ENCODE measurements around the gene RPL36. TPM values are rescaled to one million over a fixed set of nuclear protein-coding genes. Genes with fewer than 3 reads are reported as not detected.
"Not testable (repeated sequence)": the region's sequence is repeated elsewhere in the genome, so short reads cannot be mapped to it uniquely, and the experiment has no call there.

The RPL36 gene
- polyA plus RNA-seq, 3 donors, result 1,118 to 1,631 (median 1,215) TPM

- WGBS, 3 donors, result 0 to 1% (median 1%) methylated on average over 36 to 58 of the region's 58 CpGs
- H3K27ac ChIP-seq (ENCODE audit: low read depth, low read length), result peak overlapping the region; percentile 91
These were observed 29.3 kb downstream of the RPL36 start for GRCh38 chr19:5719274-5719960.

- H3K27ac ChIP-seq (ENCODE audit: low read depth, low read length), result peak within 1 kb of the TSS; percentile 91
- WGBS, 3 donors, result 0% methylated on average over 89 to 90 of the region's 90 CpGs
These were observed 30.1 kb downstream of the RPL36 start, which contains the start of the genes CATSPERD and LONP1 for GRCh38 chr19:5719961-5720790. TSS of gene CATSPERD (plus strand) at chr19:5720637. CDS start at chr19:5720738, 101 bp downstream. TSS of gene LONP1 (minus strand) at chr19:5720146. CDS start at chr19:5720132, 14 bp downstream.

GRCh38 chr19:5727453-5728050, 37.5 kb downstream of the RPL36 start:
- no peak overlapping the region for H3K27ac ChIP-seq (ENCODE audit: low read depth, low read length)
- 94 to 97% (median 96%) methylated on average over 4 of the region's 4 CpGs for WGBS, 3 donors

- H3K27ac ChIP-seq (ENCODE audit: low read depth, low read length), result not testable (repeated sequence)
- 68 to 86% (median 84%) methylated on average over 2 of the region's 2 CpGs for WGBS, 3 donors
These were observed 43.1 kb downstream of the RPL36 start for GRCh38 chr19:5733172-5733571.

- 74 to 85% (median 77%) methylated on average over 8 of the region's 8 CpGs for WGBS, 3 donors
- no peak overlapping the region for H3K27ac ChIP-seq (ENCODE audit: low read depth, low read length)
These were observed 48.3 kb downstream of the RPL36 start for GRCh38 chr19:5738423-5738822.

Other genes with a start within 250 kb of the RPL36 start
- gene ZNRF4, start 234.9 kb upstream of the RPL36 start, polyA plus RNA-seq, result not detected
- gene TINCR, start 122.3 kb upstream of the RPL36 start, polyA plus RNA-seq, result 1 to 10 TPM in 1 of 3 donors, under 1 TPM in 2; 0.23 to 2.6 (median 0.36) TPM
- gene SAFB2, start 67.5 kb upstream of the RPL36 start, polyA plus RNA-seq, result 10 to 100 TPM; 35.0 to 48.0 (median 35.4) TPM
- gene SAFB, start 67.2 kb upstream of the RPL36 start, polyA plus RNA-seq, result 10 to 100 TPM; 34.3 to 49.7 (median 46.9) TPM
- gene MICOS13, start 9.8 kb upstream of the RPL36 start, polyA plus RNA-seq, result 100 to 1,000 TPM in 1 of 3 donors, 10 to 100 TPM in 2; 53.6 to 120 (median 96.2) TPM
- 1 to 10 TPM; 5.4 to 7.5 (median 6.5) TPM for gene HSD11B1L, start 9.3 kb upstream of the RPL36 start, polyA plus RNA-seq
- gene LONP1, start 29.9 kb downstream of the RPL36 start, polyA plus RNA-seq, result 10 to 100 TPM; 40.7 to 67.1 (median 45.2) TPM
- not detected for gene CATSPERD, start 30.3 kb downstream of the RPL36 start, polyA plus RNA-seq
- 1 to 10 TPM in 2 of 3 donors, under 1 TPM in 1; 0.79 to 2.7 (median 2.1) TPM for gene PRR22, start 94.5 kb downstream of the RPL36 start, polyA plus RNA-seq
- gene DUS3L, start 100.9 kb downstream of the RPL36 start, polyA plus RNA-seq, result 10 to 100 TPM; 16.0 to 44.0 (median 29.3) TPM
- gene NRTN, start 114.8 kb downstream of the RPL36 start, polyA plus RNA-seq, result 10 to 100 TPM in 1 of 3 donors, under 1 TPM in 2; 0.22 to 10.4 (median 0.67) TPM
- gene FUT6, start 149.4 kb downstream of the RPL36 start, polyA plus RNA-seq, result 1 to 10 TPM in 1 of 3 donors, under 1 TPM in 1, not detected in 1; 0.10 to 2.5 TPM
- 1 to 10 TPM in 1 of 3 donors, under 1 TPM in 2; 0.11 to 2.6 (median 0.83) TPM for gene FUT3, start 161.2 kb downstream of the RPL36 start, polyA plus RNA-seq
- not detected for gene FUT5, start 180.2 kb downstream of the RPL36 start, polyA plus RNA-seq
- gene NDUFA11, start 213.5 kb downstream of the RPL36 start, polyA plus RNA-seq, result 100 to 1,000 TPM; 231 to 455 (median 364) TPM
- 1 to 10 TPM; 4.1 to 4.7 (median 4.7) TPM for gene VMAC, start 214.6 kb downstream of the RPL36 start, polyA plus RNA-seq
- gene CAPS, start 224.0 kb downstream of the RPL36 start, polyA plus RNA-seq, result 10 to 100 TPM in 2 of 3 donors, 1 to 10 TPM in 1; 7.0 to 13.4 (median 11.4) TPM